A673 (cell line): ENCODE results near the gene RASSF3.

Experiments used
- CTCF ChIP-seq: fragments of 300-800, 200-600 bp; sonication (generic); conservative IDR thresholded peaks from 2 replicates; pipeline ENCODE4 v1.5.1; 2017; ENCODE audit warnings: low read depth, mild to moderate bottlenecking, antibody characterized with exemption, low read length, moderate library complexity, mixed read lengths
- EZH2 ChIP-seq: fragments of 200-600 bp; sonication (generic); IDR thresholded peaks from 2 replicates; pipeline ENCODE4 v1.6.1; 2017; ENCODE audit warnings: borderline replicate concordance, low read depth, mild to moderate bottlenecking, mixed read lengths, antibody characterized with exemption, low read length; ENCODE audit not compliant: poor library complexity, severe bottlenecking

GRCh38 chr12:64671681-64672080, 61.4 kb downstream of the RASSF3 start:
- TF ChIP-seq CTCF (no peak), EZH2 (no peak)
